CD4-positive, CD25-positive, alpha-beta regulatory T cell (primary cell): Measurements from ENCODE around the gene TMEM178A. TPM values are rescaled to one million over a fixed set of nuclear protein-coding genes. Genes with fewer than 3 reads are reported as not detected.
"Not testable (repeated sequence)": the region's sequence is repeated elsewhere in the genome, so short reads cannot be mapped to it uniquely, and the experiment has no call there.

ENCODE experiments used
- ATAC-seq, 2 donors: fragments of 150-1000 bp; cut with Tn5 transposase; one replicate each; pipeline ENCODE4 v1.10.0; 2021; ENCODE audit warnings: low read depth in 2 of 2, moderate number of reproducible peaks in 2 of 2, moderate library complexity in 1 of 2
- DNase-seq, 3 donors: peaks; one replicate each; pipeline versions ENCODE4 v3.0.0 to v3.0.0-alpha.2; 2012 to 2022; ENCODE audit warnings: mixed read lengths in 1 of 3
- H3K27ac ChIP-seq: one replicate; pipeline ENCODE4 v1.7.0; 2013; ENCODE audit warnings: mild to moderate bottlenecking, low read length; ENCODE audit not compliant: insufficient read depth, poor library complexity, severe bottlenecking
- H3K27me3 ChIP-seq: one replicate; pipeline ENCODE4 v1.7.0; 2013; ENCODE audit warnings: low read length; ENCODE audit not compliant: control insufficient read depth, insufficient read depth
- H3K36me3 ChIP-seq: one replicate; pipeline ENCODE4 v1.7.0; 2013; ENCODE audit warnings: mild to moderate bottlenecking, low read length, moderate library complexity; ENCODE audit not compliant: control insufficient read depth, insufficient read depth
- H3K4me1 ChIP-seq: 2 replicates; pipeline ENCODE4 v1.7.0; 2013; ENCODE audit warnings: mild to moderate bottlenecking, low read length; ENCODE audit not compliant: insufficient read depth, control insufficient read depth, poor library complexity, severe bottlenecking
- H3K4me3 ChIP-seq: one replicate; pipeline ENCODE4 v1.7.0; 2013; ENCODE audit warnings: low read depth, mild to moderate bottlenecking, low read length, moderate library complexity
- H3K9me3 ChIP-seq, 2 experiments: 1 replicate in 1 of 2; 2 replicates in 1 of 2; pipeline ENCODE4 v1.7.0; 2013; ENCODE audit warnings: low read length in 2 of 2, mild to moderate bottlenecking in 1 of 2, moderate library complexity in 1 of 2; ENCODE audit not compliant: control insufficient read depth in 2 of 2
- H3K27ac Mint-ChIP-seq, 3 donors: one replicate each; pipeline ENCODE4 v1.8.0; 2020 to 2022; ENCODE audit warnings: mild to moderate bottlenecking in 3 of 3, mixed read lengths in 3 of 3, moderate library complexity in 2 of 3
- H3K27me3 Mint-ChIP-seq: one replicate; pipeline ENCODE4 v1.8.0; 2022; ENCODE audit warnings: mild to moderate bottlenecking, mixed read lengths
- H3K36me3 Mint-ChIP-seq: one replicate; pipeline ENCODE4 v1.8.0; 2020; ENCODE audit warnings: mixed read lengths
- H3K4me1 Mint-ChIP-seq, 4 donors: one replicate each; pipeline ENCODE4 v1.8.0; 2020 to 2022; ENCODE audit warnings: mixed read lengths in 4 of 4, mild to moderate bottlenecking in 1 of 4
- H3K4me3 Mint-ChIP-seq, 4 donors: one replicate each; pipeline ENCODE4 v1.8.0; 2020 to 2022; ENCODE audit warnings: mild to moderate bottlenecking in 4 of 4, mixed read lengths in 4 of 4, moderate library complexity in 3 of 4
- H3K9me3 Mint-ChIP-seq, 7 donors: one replicate each; pipeline ENCODE4 v1.8.0; 2020 to 2022; ENCODE audit warnings: mixed read lengths in 7 of 7, mild to moderate bottlenecking in 3 of 7, moderate library complexity in 2 of 7
- polyA plus RNA-seq, 4 donors: library from polyadenylated mRNA; unstranded; fragments of 300-500 nt; fragmentation: Illumina TruSeq; gene quantifications; one replicate each; pipeline ENCODE4 v1.2.3, GENCODE V29; 2021
- total RNA-seq: library from RNA; stranded (reverse); gene quantifications from one replicate; pipeline ENCODE4 v1.2.3, GENCODE V29; 2022

The TMEM178A gene
- total and polyA plus RNA-seq, 5 donors from 2014 or later: not detected

GRCh38 chr2:39648580-39648979 is 17.1 kb upstream of the TMEM178A start:
- no peaks in the 10 kb centered on the region for H3K4me1 Mint-ChIP-seq
- Histone ChIP-seq H3K4me1 (no peaks in the 10 kb centered on the region), H3K4me3 (no peak overlapping the region), H3K27ac (no peak overlapping the region), H3K27me3 (no peaks in the 10 kb centered on the region), H3K9me3 (no peaks in the 10 kb centered on the region), H3K36me3 (no peaks in the 10 kb centered on the region)
- H3K27ac Mint-ChIP-seq: no peak overlapping the region
- DNase-seq (no peak), ATAC-seq (no peak)
- peaks cover 0 to 4% (median 0%) of the 10 kb centered on the region in 7 donors for H3K9me3 Mint-ChIP-seq
- no peaks in the 10 kb centered on the region for H3K36me3 Mint-ChIP-seq
- no peak overlapping the region for H3K4me3 Mint-ChIP-seq
- no peaks in the 10 kb centered on the region for H3K27me3 Mint-ChIP-seq

- Histone ChIP-seq H3K4me1 (no peaks in the 10 kb centered on the region), H3K27me3 (no peaks in the 10 kb centered on the region), H3K9me3 (no peaks in the 10 kb centered on the region), H3K4me3 (no peak overlapping the region), H3K27ac (no peak overlapping the region), H3K36me3 (no peaks in the 10 kb centered on the region)
- no peak for DNase-seq
- H3K9me3 Mint-ChIP-seq: peaks cover 0 to 5% (median 1%) of the 10 kb centered on the region in 7 donors
- no peak for ATAC-seq
- no peaks in the 10 kb centered on the region for H3K36me3 Mint-ChIP-seq
- H3K4me1 Mint-ChIP-seq: no peaks in the 10 kb centered on the region
- no peak overlapping the region for H3K4me3 Mint-ChIP-seq
- H3K27me3 Mint-ChIP-seq: no peaks in the 10 kb centered on the region
- H3K27ac Mint-ChIP-seq: no peak overlapping the region
Observed at GRCh38 chr2:39649511-39649910, 16.2 kb upstream of the TMEM178A start.

- Mint-ChIP-seq H3K4me3 (no peak overlapping the region), H3K36me3 (no peaks in the 10 kb centered on the region), H3K27me3 (no peaks in the 10 kb centered on the region)
Observed at GRCh38 chr2:39650468-39650867, 15.2 kb upstream of the TMEM178A start.

GRCh38 chr2:39656215-39656614 is 9.5 kb upstream of the TMEM178A start:
- not testable (repeated sequence) for H3K36me3 Mint-ChIP-seq, H3K27ac Mint-ChIP-seq, H3K4me1 Mint-ChIP-seq, H3K4me1 ChIP-seq, H3K4me3 Mint-ChIP-seq, DNase-seq, H3K9me3 ChIP-seq, ATAC-seq, H3K27me3 Mint-ChIP-seq, H3K27ac ChIP-seq, H3K27me3 ChIP-seq, H3K9me3 Mint-ChIP-seq, H3K36me3 ChIP-seq, H3K4me3 ChIP-seq

More at GRCh38 chr2:39650468-39650867, 15.2 kb upstream of the TMEM178A start:
- no peak for DNase-seq
- Histone ChIP-seq H3K9me3 (no peaks in the 10 kb centered on the region), H3K27me3 (no peaks in the 10 kb centered on the region), H3K27ac (no peak overlapping the region), H3K36me3 (no peaks in the 10 kb centered on the region), H3K4me3 (no peak overlapping the region), H3K4me1 (no peaks in the 10 kb centered on the region)
- H3K9me3 Mint-ChIP-seq: peaks cover 0 to 6% (median 3%) of the 10 kb centered on the region in 7 donors
- H3K27ac Mint-ChIP-seq: no peak overlapping the region
- ATAC-seq: no peak
- H3K4me1 Mint-ChIP-seq: no peaks in the 10 kb centered on the region

GRCh38 chr2:39657287-39657937 is 8.3 kb upstream of the TMEM178A start:
- H3K27me3 ChIP-seq: no peaks in the 10 kb centered on the region
- Mint-ChIP-seq H3K27me3 (peaks cover 18% of the 10 kb centered on the region), H3K27ac (no peak overlapping the region), H3K36me3 (no peaks in the 10 kb centered on the region), H3K4me1 (no peaks in the 10 kb centered on the region), H3K9me3 (peaks cover 0 to 5% (median 3%) of the 10 kb centered on the region in 7 donors), H3K4me3 (no peak overlapping the region)
- ATAC-seq (no peak), DNase-seq (no peak)
- H3K27ac ChIP-seq: no peak overlapping the region
- no peak overlapping the region for H3K4me3 ChIP-seq
- no peaks in the 10 kb centered on the region for H3K9me3 ChIP-seq
- no peaks in the 10 kb centered on the region for H3K36me3 ChIP-seq
- H3K4me1 ChIP-seq: no peaks in the 10 kb centered on the region

- no peaks in the 10 kb centered on the region for H3K4me1 Mint-ChIP-seq
- H3K4me3 Mint-ChIP-seq: no peak overlapping the region
- H3K27ac Mint-ChIP-seq: no peak overlapping the region
- H3K27me3 Mint-ChIP-seq: peaks cover 27% of the 10 kb centered on the region
- Histone ChIP-seq H3K27ac (no peak overlapping the region), H3K9me3 (no peaks in the 10 kb centered on the region), H3K27me3 (peaks cover 4% of the 10 kb centered on the region), H3K36me3 (no peaks in the 10 kb centered on the region), H3K4me1 (no peaks in the 10 kb centered on the region), H3K4me3 (no peak overlapping the region)
- no peak for ATAC-seq
- H3K36me3 Mint-ChIP-seq: no peaks in the 10 kb centered on the region
- DNase-seq: no peak
- peaks cover 0 to 5% (median 3%) of the 10 kb centered on the region in 7 donors for H3K9me3 Mint-ChIP-seq
Observed at GRCh38 chr2:39658371-39658770, 7.3 kb upstream of the TMEM178A start.

- H3K9me3 Mint-ChIP-seq: peaks cover 0 to 7% (median 2%) of the 10 kb centered on the region in 7 donors
- Histone ChIP-seq H3K9me3 (no peaks in the 10 kb centered on the region), H3K27ac (no peak overlapping the region), H3K4me1 (no peaks in the 10 kb centered on the region), H3K27me3 (peaks cover 17% of the 10 kb centered on the region), H3K4me3 (no peak overlapping the region), H3K36me3 (no peaks in the 10 kb centered on the region)
- H3K27me3 Mint-ChIP-seq: peaks cover 43% of the 10 kb centered on the region
- peaks cover 0 to under 1% (median 0%) of the 10 kb centered on the region in 4 donors for H3K4me1 Mint-ChIP-seq
- H3K4me3 Mint-ChIP-seq: no peak overlapping the region
- H3K27ac Mint-ChIP-seq: no peak overlapping the region
- DNase-seq (no peak), ATAC-seq (no peak)
- H3K36me3 Mint-ChIP-seq: no peaks in the 10 kb centered on the region
Observed at GRCh38 chr2:39659765-39660611, 5.7 kb upstream of the TMEM178A start.
